BE2C (cell line): ENCODE data around the gene NEDD9.

ENCODE experiments used
- DNase-seq: peaks from one replicate; pipeline ENCODE4 v3.0.0-alpha.2; 2020
- H3K27me3 ChIP-seq: fragments of 250-450 bp; sonication (Bioruptor Pico); 2 replicates; pipeline ENCODE4 v1.5.1; 2020; ENCODE audit warnings: mild to moderate bottlenecking
- H3K36me3 ChIP-seq: fragments of 250-450 bp; sonication (Bioruptor Pico); 2 replicates; pipeline ENCODE4 v1.5.1; 2020; ENCODE audit warnings: mild to moderate bottlenecking
- H3K4me1 ChIP-seq: fragments of 250-450 bp; sonication (Bioruptor Pico); 2 replicates; pipeline ENCODE4 v1.5.1; 2020
- H3K4me3 ChIP-seq: 2 replicates; pipeline ENCODE4 v1.5.1; 2011; ENCODE audit warnings: low read depth, low read length
- H3K9me3 ChIP-seq: fragments of 250-450 bp; sonication (Bioruptor Pico); 2 replicates; pipeline ENCODE4 v1.5.1; 2020
- TF ChIP-seq, protein P1 (sequence below): IDR thresholded peaks from 2 replicates; pipeline ENCODE4 v1.5.1; 2012; ENCODE audit warnings: mild to moderate bottlenecking, low read depth, low read length

NEDD9 gene

DNA sequence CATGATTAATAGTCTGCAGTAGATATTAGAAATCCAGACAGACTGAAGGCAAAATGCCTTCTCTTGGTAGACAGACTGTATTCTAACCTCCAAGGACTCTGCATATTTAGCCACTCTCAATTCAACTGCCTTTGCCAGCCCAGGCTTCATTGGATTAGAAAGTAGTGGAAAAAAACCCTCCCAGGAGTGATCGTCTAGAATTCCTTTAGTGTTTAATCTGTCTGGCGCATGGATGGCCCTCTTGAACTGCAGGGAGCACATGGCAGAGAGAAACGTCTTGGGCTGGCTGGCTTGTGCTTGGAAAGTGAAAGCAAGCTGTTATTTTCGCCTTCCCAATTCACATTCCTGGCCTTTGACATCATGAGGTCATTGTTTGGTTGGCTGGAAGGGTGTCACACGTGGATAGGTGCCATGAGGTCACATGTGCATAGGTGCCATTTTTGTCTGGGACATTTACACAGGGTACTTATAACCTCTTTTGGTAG, 30.9 kb upstream of the NEDD9 start:
- no peak for DNase-seq
- H3K4me1 ChIP-seq = no peaks in the 10 kb centered on the region
- no peaks in the 10 kb centered on the region for H3K36me3 ChIP-seq
- no peak overlapping the region for H3K4me3 ChIP-seq
- no peaks in the 10 kb centered on the region for H3K9me3 ChIP-seq
- TF ChIP-seq, protein P1, sequence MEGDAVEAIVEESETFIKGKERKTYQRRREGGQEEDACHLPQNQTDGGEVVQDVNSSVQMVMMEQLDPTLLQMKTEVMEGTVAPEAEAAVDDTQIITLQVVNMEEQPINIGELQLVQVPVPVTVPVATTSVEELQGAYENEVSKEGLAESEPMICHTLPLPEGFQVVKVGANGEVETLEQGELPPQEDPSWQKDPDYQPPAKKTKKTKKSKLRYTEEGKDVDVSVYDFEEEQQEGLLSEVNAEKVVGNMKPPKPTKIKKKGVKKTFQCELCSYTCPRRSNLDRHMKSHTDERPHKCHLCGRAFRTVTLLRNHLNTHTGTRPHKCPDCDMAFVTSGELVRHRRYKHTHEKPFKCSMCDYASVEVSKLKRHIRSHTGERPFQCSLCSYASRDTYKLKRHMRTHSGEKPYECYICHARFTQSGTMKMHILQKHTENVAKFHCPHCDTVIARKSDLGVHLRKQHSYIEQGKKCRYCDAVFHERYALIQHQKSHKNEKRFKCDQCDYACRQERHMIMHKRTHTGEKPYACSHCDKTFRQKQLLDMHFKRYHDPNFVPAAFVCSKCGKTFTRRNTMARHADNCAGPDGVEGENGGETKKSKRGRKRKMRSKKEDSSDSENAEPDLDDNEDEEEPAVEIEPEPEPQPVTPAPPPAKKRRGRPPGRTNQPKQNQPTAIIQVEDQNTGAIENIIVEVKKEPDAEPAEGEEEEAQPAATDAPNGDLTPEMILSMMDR = no peak
- no peaks in the 10 kb centered on the region for H3K27me3 ChIP-seq

DNA sequence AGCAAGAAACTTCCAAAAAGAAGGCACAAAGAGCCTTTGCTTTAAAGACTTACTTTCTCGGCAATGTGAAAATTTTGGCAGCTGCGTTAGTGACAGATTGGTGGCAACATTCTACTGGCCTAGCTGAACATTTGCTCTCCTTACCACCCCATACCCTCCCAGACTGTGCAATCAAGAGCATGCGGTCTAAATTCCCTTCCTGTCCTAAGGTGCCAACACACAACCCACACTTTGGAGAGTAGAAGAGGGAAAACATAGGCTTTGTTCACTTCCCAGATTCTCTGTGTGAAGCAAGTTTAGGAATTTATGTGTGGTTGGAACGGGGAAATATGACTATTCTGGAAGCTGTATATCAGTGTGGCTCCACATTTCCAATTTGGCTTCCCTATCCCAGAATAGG, 29.8 kb upstream of the NEDD9 start:
- Histone ChIP-seq H3K36me3 (no peaks in the 10 kb centered on the region), H3K4me3 (no peak overlapping the region), H3K27me3 (no peaks in the 10 kb centered on the region), H3K4me1 (no peaks in the 10 kb centered on the region), H3K9me3 (no peaks in the 10 kb centered on the region)
- DNase-seq = no peak
- TF ChIP-seq, protein P1 = no peak

DNA sequence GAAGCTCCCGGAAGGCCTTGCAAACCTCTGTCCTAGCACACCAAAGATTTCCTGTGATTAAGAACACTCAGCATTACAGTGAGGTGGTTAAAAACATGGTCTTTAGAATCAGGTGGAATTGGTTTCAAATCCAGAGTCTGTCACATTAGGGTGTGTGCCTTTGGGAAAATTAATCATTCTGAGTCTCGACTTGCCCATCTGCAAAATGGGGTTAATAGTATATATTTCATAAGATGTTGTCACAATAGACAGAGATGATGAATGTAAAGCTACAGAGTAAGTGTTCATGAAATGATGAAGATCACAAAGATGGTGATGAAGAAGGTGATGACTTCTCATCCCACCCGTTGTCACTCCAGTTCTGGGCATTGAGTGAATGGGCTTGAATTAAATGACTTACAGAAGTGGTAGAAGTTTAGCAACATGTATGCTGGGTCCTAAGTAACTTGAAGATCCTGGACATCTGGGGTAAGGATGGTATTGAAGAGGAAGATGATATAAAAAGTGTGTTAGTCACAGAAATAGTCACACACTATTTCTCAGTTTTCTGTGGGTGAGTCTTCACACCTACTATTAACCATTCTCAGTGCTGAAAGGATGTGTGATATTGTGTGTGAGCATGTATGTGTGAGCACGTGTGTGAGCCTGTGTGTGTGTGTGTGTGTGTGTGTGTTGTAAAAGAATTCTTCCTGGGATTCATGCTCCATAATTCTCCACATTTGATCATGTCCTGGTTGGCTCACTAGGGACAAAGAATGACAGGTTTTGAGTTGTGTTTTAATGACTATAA, 28.0 kb upstream of the NEDD9 start:
- H3K4me3 ChIP-seq = no peak overlapping the region
- H3K27me3 ChIP-seq = no peaks in the 10 kb centered on the region
- DNase-seq = no peak
- TF ChIP-seq, protein P1 = no peak
- H3K36me3 ChIP-seq = no peaks in the 10 kb centered on the region
- H3K4me1 ChIP-seq = no peaks in the 10 kb centered on the region
- H3K9me3 ChIP-seq = no peaks in the 10 kb centered on the region

DNA sequence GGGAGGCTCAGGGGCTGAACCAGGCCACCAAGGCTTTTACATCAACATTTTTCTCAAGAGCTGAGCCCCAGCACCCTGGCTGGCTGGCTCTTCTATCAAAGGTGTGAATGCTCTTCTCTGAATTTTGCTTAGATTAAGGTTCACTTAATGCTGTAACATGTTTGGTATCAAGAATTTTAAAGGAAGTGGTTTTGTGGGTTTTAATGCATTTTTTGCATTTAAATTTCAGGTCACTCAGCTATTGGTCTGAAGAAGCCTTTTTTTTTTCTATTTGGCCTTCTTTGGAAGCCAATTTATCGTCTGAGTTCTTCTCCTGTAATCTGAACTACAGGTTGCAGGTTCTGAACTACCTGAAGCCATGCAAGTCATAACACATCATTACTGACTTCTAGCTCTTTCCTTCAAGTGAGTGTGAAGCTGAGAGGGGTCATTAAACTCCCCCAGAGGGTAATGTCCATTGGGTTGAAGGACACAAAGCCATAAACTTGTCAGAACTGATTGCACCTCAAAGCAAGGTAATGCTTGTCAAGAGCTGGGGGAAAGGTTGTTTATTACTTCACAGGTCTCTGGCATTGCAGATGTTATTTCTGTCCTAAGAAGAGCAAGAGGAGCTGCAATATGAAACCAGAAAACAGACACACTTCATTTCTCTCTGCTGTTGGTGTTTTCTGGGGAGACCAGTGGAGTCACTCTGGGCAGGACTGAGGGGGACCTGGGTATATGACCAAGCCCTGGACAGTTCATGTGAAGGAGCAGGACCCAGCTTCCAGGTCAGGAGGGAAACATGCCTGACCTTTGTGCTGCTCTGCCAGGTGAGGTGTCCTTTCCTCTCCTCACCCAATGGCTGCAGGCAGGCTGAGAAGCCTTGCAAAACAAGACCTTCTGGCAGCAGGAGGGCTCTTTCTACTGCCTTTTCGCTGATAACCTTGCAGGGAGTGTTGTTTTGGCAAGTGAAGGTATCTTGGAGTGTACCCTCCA, 26.1 kb upstream of the NEDD9 start:
- Histone ChIP-seq H3K36me3 (no peaks in the 10 kb centered on the region), H3K4me1 (no peaks in the 10 kb centered on the region), H3K27me3 (no peaks in the 10 kb centered on the region), H3K4me3 (no peak overlapping the region), H3K9me3 (no peaks in the 10 kb centered on the region)
- TF ChIP-seq, protein P1 = no peak
- no peak for DNase-seq

DNA sequence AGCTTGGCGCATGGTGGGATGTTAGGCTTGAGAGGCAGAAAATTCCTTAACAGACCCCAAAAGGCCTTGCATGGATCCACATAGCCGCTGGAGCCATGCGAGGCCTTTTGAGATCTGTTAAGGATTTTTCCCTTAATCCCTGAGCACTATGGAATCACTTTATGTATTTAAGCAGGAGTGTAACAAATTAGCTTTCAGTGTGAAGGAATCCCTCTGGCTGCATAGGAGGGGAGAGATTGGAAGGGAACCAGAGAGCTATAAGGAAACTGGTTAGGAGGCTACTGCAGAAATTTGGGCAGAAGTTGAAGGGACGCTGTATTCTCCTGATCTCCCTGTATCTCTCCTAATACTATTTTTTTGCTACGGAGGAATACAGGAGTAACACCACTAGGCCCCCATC, 23.1 kb upstream of the NEDD9 start:
- Histone ChIP-seq H3K4me1 (no peaks in the 10 kb centered on the region), H3K27me3 (no peaks in the 10 kb centered on the region), H3K9me3 (no peaks in the 10 kb centered on the region), H3K36me3 (no peaks in the 10 kb centered on the region), H3K4me3 (no peak overlapping the region)
- TF ChIP-seq, protein P1 = no peak
- no peak for DNase-seq

DNA sequence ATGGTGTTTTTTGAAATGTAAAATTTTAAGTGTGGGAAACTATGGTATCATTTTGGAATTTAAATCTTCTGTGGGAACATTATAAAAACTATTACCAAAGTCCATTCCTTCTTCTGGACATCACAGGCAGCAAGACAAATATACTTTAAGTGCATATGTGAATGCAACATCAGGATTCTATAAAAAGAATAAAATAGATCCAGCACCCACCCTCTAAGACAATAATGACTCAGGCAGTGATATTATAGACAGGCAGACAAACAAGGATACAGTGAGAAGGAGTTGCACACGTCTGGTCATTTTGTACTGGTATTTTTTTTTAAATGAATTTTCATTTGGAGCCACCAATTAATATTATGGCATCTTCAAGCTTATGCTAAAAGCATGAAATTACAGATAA, 21.1 kb upstream of the NEDD9 start:
- TF ChIP-seq, protein P1 = no peak
- no peaks in the 10 kb centered on the region for H3K27me3 ChIP-seq
- no peak overlapping the region for H3K4me3 ChIP-seq
- H3K36me3 ChIP-seq = no peaks in the 10 kb centered on the region
- H3K4me1 ChIP-seq = no peaks in the 10 kb centered on the region
- DNase-seq = no peak
- H3K9me3 ChIP-seq = no peaks in the 10 kb centered on the region; the same call in 1 of the 2 replicates
